Breast epithelium (tissue), 3 donors: ENCODE measurements around the gene GPT2.

Source experiments
- POLR2A ChIP-seq: fragments of 450-650 bp; IDR thresholded peaks from one replicate; pipeline ENCODE4 v1.6.1; 2016; ENCODE audit warnings: antibody characterized with exemption, mild to moderate bottlenecking, moderate library complexity
- TF ChIP-seq, protein P1 (sequence below), 3 donors: fragments of 450-650 bp; IDR thresholded peaks; one replicate each; pipeline ENCODE4 v1.5.1; 2016 to 2017; ENCODE audit warnings: antibody characterized with exemption in 3 of 3, mild to moderate bottlenecking in 3 of 3, moderate library complexity in 3 of 3

- TF ChIP-seq, protein P1, sequence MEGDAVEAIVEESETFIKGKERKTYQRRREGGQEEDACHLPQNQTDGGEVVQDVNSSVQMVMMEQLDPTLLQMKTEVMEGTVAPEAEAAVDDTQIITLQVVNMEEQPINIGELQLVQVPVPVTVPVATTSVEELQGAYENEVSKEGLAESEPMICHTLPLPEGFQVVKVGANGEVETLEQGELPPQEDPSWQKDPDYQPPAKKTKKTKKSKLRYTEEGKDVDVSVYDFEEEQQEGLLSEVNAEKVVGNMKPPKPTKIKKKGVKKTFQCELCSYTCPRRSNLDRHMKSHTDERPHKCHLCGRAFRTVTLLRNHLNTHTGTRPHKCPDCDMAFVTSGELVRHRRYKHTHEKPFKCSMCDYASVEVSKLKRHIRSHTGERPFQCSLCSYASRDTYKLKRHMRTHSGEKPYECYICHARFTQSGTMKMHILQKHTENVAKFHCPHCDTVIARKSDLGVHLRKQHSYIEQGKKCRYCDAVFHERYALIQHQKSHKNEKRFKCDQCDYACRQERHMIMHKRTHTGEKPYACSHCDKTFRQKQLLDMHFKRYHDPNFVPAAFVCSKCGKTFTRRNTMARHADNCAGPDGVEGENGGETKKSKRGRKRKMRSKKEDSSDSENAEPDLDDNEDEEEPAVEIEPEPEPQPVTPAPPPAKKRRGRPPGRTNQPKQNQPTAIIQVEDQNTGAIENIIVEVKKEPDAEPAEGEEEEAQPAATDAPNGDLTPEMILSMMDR (IDR thresholded peaks at IDR 0.05): no peak
- no peak for TF ChIP-seq POLR2A
These were observed 91.0 kb downstream of the GPT2 start for GRCh38 chr16:46975165-46975564.
